Diencephalon (tissue), 1 donor: Measurements from ENCODE around the gene NARF. TPM values are rescaled to one million over a fixed set of nuclear protein-coding genes. Genes with fewer than 3 reads are reported as not detected.

Experiments used
- small RNA-seq: library from RNA; depleted of rRNA; stranded (forward); fragments of <200 nt; gene quantifications from one replicate; pipeline ENCODE3, GENCODE V24; 2014
- total RNA-seq: library from RNA; depleted of rRNA; stranded (reverse); fragments of >200 nt; gene quantifications from one replicate; pipeline ENCODE4 v1.2.3, GENCODE V29; 2014

NARF gene
- 44.1 TPM for total RNA-seq

DNA sequence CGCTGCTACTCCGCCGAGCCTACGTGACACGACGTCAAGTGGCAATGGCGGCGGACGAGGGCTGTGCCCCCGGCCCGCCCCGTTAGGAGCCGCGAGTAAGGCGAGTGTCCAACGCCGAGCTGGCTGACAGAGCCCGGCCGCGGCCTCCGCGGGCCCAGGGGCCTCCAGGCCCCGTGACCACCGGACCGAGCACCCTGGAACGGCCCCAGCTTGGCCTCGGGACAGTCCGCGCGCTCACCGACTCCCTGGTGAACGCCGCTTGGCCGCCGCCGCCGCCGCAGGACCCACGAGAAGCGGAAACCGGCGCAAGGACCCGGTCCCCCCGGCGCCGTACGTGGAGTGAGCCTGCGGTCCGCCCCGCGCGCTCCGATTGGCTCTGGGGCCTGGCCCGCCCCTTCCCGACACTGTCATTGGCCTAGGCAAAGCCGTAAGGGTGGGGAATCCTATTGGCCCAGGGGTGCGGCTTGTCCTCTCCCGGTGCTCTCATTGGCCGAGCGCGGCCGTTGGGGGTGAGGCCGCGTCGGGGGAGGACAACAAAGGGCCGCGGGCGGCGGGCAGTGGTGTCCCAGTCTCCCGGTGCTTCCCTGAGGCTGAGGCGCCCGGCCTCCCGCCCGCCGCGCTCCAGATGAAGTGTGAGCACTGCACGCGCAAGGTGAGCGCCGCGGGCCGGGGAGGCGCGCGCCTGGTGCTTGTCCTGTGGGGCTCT lies at the start of gene NARF:
Gene NARF, plus strand, starts transcription at position 563 of the 706 bp plus-strand sequence. Its CDS starts 63 bp downstream, at position 626.

DNA sequence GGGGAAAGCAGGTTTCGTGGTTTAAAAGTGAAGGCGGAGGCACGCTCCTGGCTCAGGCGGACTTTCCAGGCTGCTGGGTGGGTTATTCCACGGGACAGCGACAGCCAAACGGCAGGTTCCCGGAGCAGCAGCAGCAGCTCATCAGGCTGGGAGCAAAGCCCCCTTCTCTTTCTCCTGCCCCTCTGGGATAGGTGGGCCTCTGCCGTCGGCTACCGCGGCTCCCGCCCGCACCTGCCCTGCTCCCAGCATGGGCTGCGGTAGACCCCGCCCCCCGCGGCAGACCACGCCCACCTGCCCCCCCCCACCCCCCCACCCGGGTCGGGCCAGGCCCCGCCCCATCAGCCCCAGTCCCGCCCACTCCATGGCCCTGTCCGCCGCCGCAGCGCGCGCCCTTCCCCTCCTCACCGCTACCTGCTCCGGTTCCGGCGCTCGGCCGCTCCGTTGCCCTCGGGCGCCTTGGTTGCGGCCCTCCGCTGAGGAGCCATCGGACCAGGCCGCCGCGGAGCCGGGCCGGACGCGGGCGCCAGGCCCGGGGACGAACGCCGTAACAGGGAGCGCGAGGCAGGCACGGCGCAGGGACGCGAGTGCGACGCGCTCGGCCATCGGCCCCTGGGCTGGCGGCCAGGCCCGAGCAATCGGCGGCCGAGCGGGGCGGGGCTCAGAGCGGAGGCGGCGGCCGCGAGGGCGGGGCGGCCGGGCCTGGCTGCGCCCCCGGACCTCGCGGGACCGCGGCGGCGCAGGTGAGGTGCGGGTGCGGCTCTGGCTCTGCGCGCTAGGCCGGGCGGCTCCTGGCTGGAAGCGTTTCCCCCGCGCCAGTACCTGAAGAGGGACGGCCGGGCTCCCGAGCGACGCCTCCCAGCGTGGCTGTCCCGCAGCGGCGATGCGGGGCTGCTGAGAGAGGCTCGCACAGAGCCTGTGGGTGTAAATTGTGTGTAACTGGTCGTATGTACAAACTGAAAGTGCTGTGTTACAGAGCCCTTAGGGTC lies 40.2 kb upstream of the NARF start, which contains the start of the genes HEXD and OGFOD3:
Gene HEXD, plus strand, starts transcription at position 347 of the 986 bp plus-strand sequence. CDS start 1,453 bp downstream, outside the sequence.
Gene OGFOD3, minus strand, starts transcription at position 586 of the 986 bp plus-strand sequence. Its CDS starts 101 bp downstream, at position 485.

DNA sequence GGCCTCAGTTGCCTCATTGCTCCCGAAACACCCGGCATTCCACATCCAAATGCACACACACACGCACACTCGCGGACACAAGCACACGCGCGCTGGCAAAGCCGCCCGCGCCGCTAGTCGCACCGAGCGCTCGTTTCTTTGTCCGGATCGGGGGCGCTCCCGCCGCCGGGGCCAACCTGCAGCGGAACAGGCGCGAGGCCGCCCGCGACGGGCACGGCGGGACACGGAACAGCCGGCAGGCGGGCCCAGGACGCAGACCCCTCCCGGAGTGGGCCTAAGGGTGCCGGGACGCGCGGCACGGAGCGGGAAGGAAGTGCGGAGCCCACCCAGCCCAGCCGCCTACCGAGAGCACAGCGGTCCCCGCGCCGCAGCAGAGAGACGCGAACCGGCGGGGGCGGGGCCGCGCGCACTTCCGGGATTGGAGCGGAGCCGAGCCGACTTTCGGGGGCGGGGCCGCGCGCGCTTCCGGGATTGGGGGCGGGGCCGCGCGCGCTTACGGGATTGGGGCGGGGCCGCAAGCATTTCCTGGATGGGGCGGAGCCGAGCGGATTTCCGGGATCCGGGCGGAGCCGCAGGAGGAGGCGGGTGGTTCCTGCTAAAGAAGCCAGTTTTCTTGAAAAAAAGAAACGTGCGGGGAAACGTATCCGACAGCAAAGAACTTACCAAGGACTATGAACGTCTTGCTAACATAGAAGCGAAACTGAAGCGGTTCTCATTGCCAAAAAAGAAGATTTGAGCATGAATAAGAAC lies 8.0 kb upstream of the NARF start, which contains the start of gene CYBC1:
Gene CYBC1, minus strand, starts transcription at position 396 of the 750 bp plus-strand sequence. CDS start 1,498 bp downstream, outside the sequence.

DNA sequence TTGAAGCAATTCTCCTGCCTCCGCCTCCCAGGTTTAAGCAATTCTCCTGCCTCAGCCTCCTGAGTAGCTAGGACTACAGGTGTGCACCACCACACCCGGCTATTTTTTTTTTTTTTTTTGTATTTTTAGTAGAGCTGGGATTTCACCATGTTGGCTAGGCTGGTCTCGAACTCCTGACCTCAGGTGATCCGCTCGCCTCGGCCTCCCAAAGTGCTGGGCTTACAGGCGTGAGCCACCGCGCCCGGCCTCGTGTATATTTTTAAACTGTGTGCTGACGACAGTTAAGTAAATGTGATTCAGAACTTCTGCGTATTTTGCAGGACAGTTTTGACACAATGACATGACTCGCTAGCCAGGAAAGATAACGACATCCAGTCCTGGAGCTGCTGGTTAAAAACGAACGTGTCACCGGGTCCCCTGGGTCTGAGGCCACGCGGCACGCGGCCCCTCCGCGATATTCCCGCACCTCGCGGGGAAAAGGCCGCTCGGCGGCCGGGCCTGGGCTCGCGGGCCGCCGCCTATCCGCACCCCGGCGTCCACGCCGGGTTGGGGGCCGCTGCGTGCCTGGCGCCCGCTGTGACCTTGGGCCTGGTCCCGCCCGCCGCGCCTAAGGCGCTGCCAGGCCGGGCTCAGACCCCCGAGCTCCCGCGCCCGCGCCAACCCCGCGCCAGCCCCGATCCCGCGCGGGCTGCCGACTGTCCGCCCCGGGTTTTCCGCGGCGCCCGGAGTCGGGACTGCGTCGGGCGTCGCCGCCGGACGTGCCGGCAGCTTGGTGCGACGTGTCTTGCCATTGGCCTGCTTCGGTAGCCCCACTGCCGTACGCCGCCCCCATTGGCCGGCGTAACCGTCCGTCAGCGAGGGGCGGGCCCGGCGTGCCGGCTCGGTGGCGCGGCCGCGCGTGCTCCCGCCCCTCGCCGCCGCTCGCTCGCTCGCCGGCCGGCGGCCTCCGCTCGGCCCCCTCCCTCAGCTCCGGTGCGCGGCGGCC lies 60.6 kb downstream of the NARF start, which contains the start of gene FOXK2:
Gene FOXK2, plus strand, starts transcription at position 907 of the 985 bp plus-strand sequence. CDS start 157 bp downstream, outside the sequence.

Small RNA genes within 50 kb of the gene (small RNA-seq; reads per million reads assigned to genes)
- gene RF00019 = not detected

Other genes starting within 250 kb of the NARF start
- 28.4 TPM for gene CCDC57, start 245.9 kb upstream of the NARF start, total RNA-seq
- 6.5 TPM for gene SLC16A3, start 229.7 kb upstream of the NARF start, total RNA-seq
- gene CSNK1D, start 185.0 kb upstream of the NARF start, total RNA-seq = 48.7 TPM
- not detected for gene CD7, start 141.1 kb upstream of the NARF start, total RNA-seq
- gene SECTM1, start 125.0 kb upstream of the NARF start, total RNA-seq = 5.8 TPM
- gene TEX19, start 99.5 kb upstream of the NARF start, total RNA-seq = not detected
- not detected for gene UTS2R, start 87.0 kb upstream of the NARF start, total RNA-seq
- 20.1 TPM for gene HEXD, start 40.4 kb upstream of the NARF start, total RNA-seq
- gene OGFOD3, start 40.2 kb upstream of the NARF start, total RNA-seq = 20.3 TPM
- 31.6 TPM for gene CYBC1, start 8.0 kb upstream of the NARF start, total RNA-seq
- 48.2 TPM for gene FOXK2, start 61.0 kb downstream of the NARF start, total RNA-seq
- 69.2 TPM for gene WDR45B, start 189.7 kb downstream of the NARF start, total RNA-seq
- 15.2 TPM for gene RAB40B, start 240.0 kb downstream of the NARF start, total RNA-seq